GM10266 (cell line): ENCODE data around the gene NRK.
"Not testable (repeated sequence)": the region's sequence is repeated elsewhere in the genome, so short reads cannot be mapped to it uniquely, and the experiment has no call there.

Source experiments
- DNase-seq: peaks from one replicate; pipeline ENCODE4 v3.0.0; 2012; ENCODE audit errors: extremely low spot score
- TF ChIP-seq, protein P1 (sequence below): IDR thresholded peaks from 2 replicates; pipeline ENCODE4 v1.5.1; 2012; ENCODE audit warnings: mild to moderate bottlenecking, low read depth; ENCODE audit not compliant: control insufficient read depth, insufficient read depth; ENCODE audit errors: missing control alignments

NRK gene

GRCh38 chrX:105822138-105823091 is at the start of gene NRK:
NRK (plus strand) TSS chrX:105822539; CDS start chrX:105822846, 307 bp downstream.
- DNase-seq = no peak
- TF ChIP-seq, protein P1, sequence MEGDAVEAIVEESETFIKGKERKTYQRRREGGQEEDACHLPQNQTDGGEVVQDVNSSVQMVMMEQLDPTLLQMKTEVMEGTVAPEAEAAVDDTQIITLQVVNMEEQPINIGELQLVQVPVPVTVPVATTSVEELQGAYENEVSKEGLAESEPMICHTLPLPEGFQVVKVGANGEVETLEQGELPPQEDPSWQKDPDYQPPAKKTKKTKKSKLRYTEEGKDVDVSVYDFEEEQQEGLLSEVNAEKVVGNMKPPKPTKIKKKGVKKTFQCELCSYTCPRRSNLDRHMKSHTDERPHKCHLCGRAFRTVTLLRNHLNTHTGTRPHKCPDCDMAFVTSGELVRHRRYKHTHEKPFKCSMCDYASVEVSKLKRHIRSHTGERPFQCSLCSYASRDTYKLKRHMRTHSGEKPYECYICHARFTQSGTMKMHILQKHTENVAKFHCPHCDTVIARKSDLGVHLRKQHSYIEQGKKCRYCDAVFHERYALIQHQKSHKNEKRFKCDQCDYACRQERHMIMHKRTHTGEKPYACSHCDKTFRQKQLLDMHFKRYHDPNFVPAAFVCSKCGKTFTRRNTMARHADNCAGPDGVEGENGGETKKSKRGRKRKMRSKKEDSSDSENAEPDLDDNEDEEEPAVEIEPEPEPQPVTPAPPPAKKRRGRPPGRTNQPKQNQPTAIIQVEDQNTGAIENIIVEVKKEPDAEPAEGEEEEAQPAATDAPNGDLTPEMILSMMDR = no peak

GRCh38 chrX:105773801-105774200 is 48.5 kb upstream of the NRK start:
- TF ChIP-seq, protein P1 = no peak
- no peak for DNase-seq

GRCh38 chrX:105775679-105776078 is 46.7 kb upstream of the NRK start:
- TF ChIP-seq, protein P1 = no peak
- no peak for DNase-seq

DNA sequence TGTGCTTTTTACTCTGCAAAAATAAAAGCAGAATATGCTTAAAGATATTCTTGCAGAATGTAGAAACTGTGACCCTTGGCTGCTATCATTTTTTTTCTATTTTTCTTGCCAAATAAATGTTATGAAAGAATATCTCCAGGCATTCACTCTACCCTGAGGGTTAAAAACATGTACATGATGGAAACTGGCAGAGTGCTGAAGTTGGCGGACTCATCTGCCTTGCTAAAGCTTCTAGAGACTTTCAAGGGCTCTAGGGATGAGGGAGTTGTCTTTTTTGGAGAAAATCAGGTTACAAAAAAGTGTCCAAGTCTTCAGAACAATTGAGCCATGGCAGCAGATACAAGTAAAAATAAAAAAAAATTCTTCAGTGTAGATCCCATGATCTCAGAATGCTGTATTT is 40.5 kb upstream of the NRK start:
- DNase-seq = no peak

DNA sequence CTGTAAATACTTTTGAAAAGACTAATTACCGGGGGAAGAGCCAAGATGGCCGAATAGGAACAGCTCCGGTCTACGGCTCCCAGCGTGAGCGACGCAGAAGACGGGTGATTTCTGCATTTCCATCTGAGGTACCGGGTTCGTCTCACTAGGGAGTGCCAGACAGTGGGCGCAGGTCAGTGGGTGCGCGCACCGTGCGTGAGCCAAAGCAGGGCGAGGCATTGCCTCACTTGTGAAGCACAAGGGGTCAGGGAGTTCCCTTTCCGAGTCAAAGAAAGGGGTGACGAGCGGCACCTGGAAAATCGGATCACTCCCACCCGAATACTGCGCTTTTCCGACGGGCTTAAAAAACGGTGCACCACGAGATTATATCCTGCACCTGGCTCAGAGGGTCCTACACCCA is 25.5 kb upstream of the NRK start:
- not testable (repeated sequence) for DNase-seq

More for the DNA sequence above, 40.5 kb upstream of the NRK start:
- TF ChIP-seq, protein P1 = no peak

- TF ChIP-seq, protein P1 = no peak
- no peak for DNase-seq
Measured at GRCh38 chrX:105803891-105804290, 18.4 kb upstream of the NRK start.

- not testable (repeated sequence) for DNase-seq
Measured at GRCh38 chrX:105805655-105806054, 16.7 kb upstream of the NRK start.

GRCh38 chrX:105816517-105816916 is 5.8 kb upstream of the NRK start:
- no peak for DNase-seq
- TF ChIP-seq, protein P1 = no peak
